GM12878 (cell line): Measurements from ENCODE around the gene GSTM2. TPM values are rescaled to one million over a fixed set of nuclear protein-coding genes. Genes with fewer than 3 reads are reported as not detected.
A peak's percentile ranks its signal among the peaks of the same experiment; 100 is the strongest.

Source experiments
- ATAC-seq: fragments of 200-7000 bp; cut with Tn5 transposase; 3 replicates; pipeline ENCODE4 v1.9.1; 2020; ENCODE audit warnings: mild to moderate bottlenecking, moderate library complexity
- BruUV-seq: library from RNA; stranded (reverse); fragments of 400-500 nt; replicated peaks from 2 replicates; lab custom pipeline; 2021; lab: Mats Ljungman, UMichigan
- CTCF ChIA-PET: fragments of 300-600 bp; sonication (Branson Sonifier 250); formaldehyde crosslinking; extraction: SDS; loops from one replicate; lab custom pipeline; 2021; ENCODE audit warnings: inconsistent platforms; lab: Yijun Ruan, JAX
- POLR2A ChIA-PET: fragments of 350-600 bp; formaldehyde crosslinking; extraction: SDS; loops from one replicate; lab custom pipeline; 2021; ENCODE audit warnings: inconsistent platforms; lab: Charles Lee
- RAD21 ChIA-PET: fragments of 300-600 bp; sonication (Branson Sonifier 250); formaldehyde crosslinking; loops from one replicate; lab custom pipeline; 2023; ENCODE audit warnings: antibody characterized with exemption; ENCODE audit not compliant: unreplicated experiment; lab: Charles Lee
- SMC1A ChIA-PET: fragments of 300-600 bp; sonication (Branson Sonifier 250); formaldehyde crosslinking; loops from one replicate; lab custom pipeline; 2023; ENCODE audit not compliant: unreplicated experiment, uncharacterized antibody; lab: Charles Lee
- DNase-seq: peaks from one replicate; pipeline ENCODE4 v3.0.0-alpha.2; 2011; ENCODE audit warnings: low read depth, low spot score
- FAIRE-seq: peaks from 3 replicates; lab custom pipeline; 2011; peaks lifted over from hg19 to GRCh38; lab: Jason Lieb, UNC
- H2AFZ ChIP-seq: 2 replicates; pipeline ENCODE4 v1.6.0; 2011; ENCODE audit warnings: low read depth, low read length, control low read depth; ENCODE audit not compliant: control insufficient read depth
- H3K27ac ChIP-seq: 2 replicates; pipeline ENCODE4 v1.5.1; 2011; ENCODE audit warnings: control low read depth; ENCODE audit not compliant: control insufficient read depth, insufficient read depth
- H3K27me3 ChIP-seq, 2 experiments: replicated peaks in 1 of 2; 2 replicates each; pipeline versions ENCODE4 v1.6.0 to v1.6.1; 2011; ENCODE audit warnings: low read length in 1 of 2; ENCODE audit not compliant: control insufficient read depth in 2 of 2, insufficient read depth in 2 of 2
- H3K36me3 ChIP-seq, 2 experiments: 2 replicates each; pipeline ENCODE4 v1.5.1; 2011; ENCODE audit warnings: low read length in 1 of 2; ENCODE audit not compliant: control insufficient read depth in 2 of 2, insufficient read depth in 2 of 2
- H3K4me1 ChIP-seq: 2 replicates; pipeline ENCODE4 v1.6.1; 2011; ENCODE audit warnings: mild to moderate bottlenecking, low read length, moderate library complexity, mixed read lengths; ENCODE audit not compliant: control insufficient read depth, insufficient read depth
- H3K4me2 ChIP-seq: 2 replicates; pipeline ENCODE4 v1.6.0; 2011; ENCODE audit warnings: control low read depth; ENCODE audit not compliant: control insufficient read depth, insufficient read depth
- H3K4me3 ChIP-seq: fragments of 200-600 bp; sonication (generic); 2 replicates; pipeline ENCODE4 v1.5.1; 2016
- H3K79me2 ChIP-seq: 2 replicates; pipeline ENCODE4 v1.6.0; 2011; ENCODE audit warnings: low read length; ENCODE audit not compliant: control insufficient read depth, insufficient read depth
- H3K9ac ChIP-seq: 2 replicates; pipeline ENCODE4 v1.8.0; 2011; ENCODE audit warnings: low read length, control low read depth, mixed read lengths; ENCODE audit not compliant: control insufficient read depth, insufficient read depth
- H3K9me3 ChIP-seq: replicated peaks from 3 replicates; pipeline ENCODE4 v1.5.1; 2011; ENCODE audit warnings: mild to moderate bottlenecking, low read length; ENCODE audit not compliant: control insufficient read depth, insufficient read depth
- H4K20me1 ChIP-seq: 2 replicates; pipeline ENCODE4 v1.6.0; 2011; ENCODE audit not compliant: control insufficient read depth, insufficient read depth
- BACH1 ChIP-seq: fragments of 450-650 bp; IDR thresholded peaks from 2 replicates; pipeline ENCODE4 v1.6.1; 2017; ENCODE audit warnings: mild to moderate bottlenecking, borderline replicate concordance
- BHLHE40 ChIP-seq, 2 experiments: fragments of 450-650 bp in 1 of 2; IDR thresholded peaks; 2 replicates each; pipeline ENCODE4 v1.6.1; 2011 to 2017; ENCODE audit warnings: low read depth in 2 of 2, borderline replicate concordance in 1 of 2, improper control_type of control experiment in 1 of 2, low read length in 1 of 2, mild to moderate bottlenecking in 1 of 2
- CTCF ChIP-seq, 3 experiments: IDR thresholded peaks in 2 of 3; conservative IDR thresholded peaks in 1 of 3; 2 replicates each; pipeline ENCODE4 v1.5.1; 2011; ENCODE audit warnings: low read depth in 3 of 3, low read length in 3 of 3, mild to moderate bottlenecking in 3 of 3, control low read depth in 2 of 3, moderate library complexity in 2 of 3, inconsistent platforms in 1 of 3, mixed read lengths in 1 of 3; ENCODE audit not compliant: control insufficient read depth in 2 of 3, insufficient read depth in 1 of 3; ENCODE audit errors: extremely low read depth in 1 of 3
- POLR2AphosphoS2 ChIP-seq: IDR thresholded peaks from 2 replicates; pipeline ENCODE4 v1.6.1; 2011; ENCODE audit warnings: low read depth, mild to moderate bottlenecking, low read length, improper control_type of control experiment, moderate library complexity
- ZZZ3 ChIP-seq: IDR thresholded peaks from 2 replicates; pipeline ENCODE4 v1.6.1; 2011; ENCODE audit warnings: low read depth; ENCODE audit not compliant: control insufficient read depth, insufficient read length
- WGBS: methylation state at CpG from one replicate; pipeline ENCODE4 v1.1.6; 2016; ENCODE audit warnings: low lambda C conversion rate; ENCODE audit not compliant: insufficient replicate concordance, insufficient coverage; ENCODE audit errors: missing lambda C conversion rate; 5-methylcytosine and 5-hydroxymethylcytosine counted together
- in situ Hi-C: fragments of 300-500 bp; cut with MboI; formaldehyde crosslinking; loops from 9 replicates; pipeline ENCODE4 v1.14.3; 2018; ENCODE audit warnings: mixed read lengths
- intact Hi-C: fragments of 100-400 bp; cut with micrococcal nuclease; formaldehyde crosslinking; loops from one replicate; pipeline ENCODE4 v1.14.2; 2022; ENCODE audit not compliant: unreplicated experiment
- polyA plus RNA-seq, 11 experiments: library from polyadenylated mRNA; depleted of rRNA in 4 of 11; unstranded in 6 of 11; stranded (reverse) in 5 of 11; fragments of >200 nt; fragmentation: Nextera tagmentation in 4 of 11; fragmentation: Illumina TruSeq in 1 of 11; extraction: Ambion mirVana in 4 of 11; extraction: Trizol in 1 of 11; gene quantifications; 1 replicate in 1 of 11; 2 replicates in 10 of 11; pipeline versions ENCODE4 v1.2.1 to v1.2.3, GENCODE V29; 2011 to 2016; ENCODE audit warnings: inconsistent platforms in 2 of 11, missing spikeins in 2 of 11, low read depth in 1 of 11
- total RNA-seq, 4 experiments: library from RNA; depleted of rRNA in 3 of 4; stranded (reverse); fragments of >200 nt in 3 of 4; fragmentation: Illumina TruSeq in 1 of 4; extraction: Trizol in 1 of 4; gene quantifications; 2 replicates each; pipeline versions ENCODE4 v1.2.1 to v1.2.3, GENCODE V29; 2013 to 2021

Gene GSTM2
- total and polyA plus RNA-seq, 10 of the 15 experiments (the other 5 are each of a cell fraction or from before 2014, with no cell fraction given) = 8.3 to 32.3 (median 20.2) TPM

- POLR2A ChIA-PET = interaction anchor here (0.6 to 3.4 kb wide), 2 partner anchors 57 to 73 kb away, joined by 3 to 34 read pairs; partner anchors contain the start of gene GNAI3
- no peak for DNase-seq
- CTCF ChIA-PET = interaction anchor here (1.2 to 1.7 kb wide), 4 partner anchors 9 to 131 kb away, joined by 4 to 6 read pairs (median 4); partner anchors contain the start of gene GNAI3
- peak; percentile 3; the same call in 2 of the 3 replicates for ATAC-seq
- intact Hi-C loops = loop anchor here (5.0 kb wide), 1 partner anchor 129 kb away; the partner anchor contains the start of gene CYB561D1
- Histone ChIP-seq H3K9me3 (no peaks in the 10 kb centered on the region), H3K27ac (peak overlapping the region; percentile 72; the same call in 1 of the 2 replicates), H3K79me2 (peaks cover 51% of the 10 kb centered on the region), H3K4me1 (peaks cover 38% of the 10 kb centered on the region), H3K9ac (peak overlapping the region; percentile 86), H2AFZ (no peak overlapping the region), H3K27me3 (no peaks in the 10 kb centered on the region), H3K36me3 (no peaks in the 10 kb centered on the region; a peak in 2 of 4 replicates), H3K4me3 (peak overlapping the region; percentile 85), H4K20me1 (no peaks in the 10 kb centered on the region), H3K4me2 (peak overlapping the region; percentile 26)
- in situ Hi-C loops = loop anchor here (5.0 kb wide), 2 partner anchors 74 to 134 kb away; partner anchors contain the start of gene GNAI3
- WGBS = 7% methylated on average over 13 of the region's 13 CpGs
- BruUV-seq = TSS peak; percentile 50
- SMC1A ChIA-PET = interaction anchor here (0.6 to 2.7 kb wide), 2 partner anchors 69 to 73 kb away, joined by 3 to 18 read pairs; partner anchors contain the start of gene GNAI3
- no peak for TF ChIP-seq BACH1
- TF ChIP-seq CTCF (IDR thresholded peaks at IDR 0.05 in 2 of 3, conservative IDR thresholded peaks at IDR 0.05 in 1 of 3; ENCODE audit: control insufficient read depth in 2 of 3, extremely low read depth in 1 of 3, insufficient read depth in 1 of 3, low read depth in 3 of 3, low read length in 3 of 3) = no peak
- peak in 1 of 2 experiments; percentile 22; a peak in 1 of 4 replicates for TF ChIP-seq BHLHE40 (IDR thresholded peaks at IDR 0.05; ENCODE audit: borderline replicate concordance in 1 of 2, low read depth in 2 of 2, low read length in 1 of 2)
- no peak for TF ChIP-seq ZZZ3
- TF ChIP-seq POLR2AphosphoS2 = no peak
- FAIRE-seq = no peak
- RAD21 ChIA-PET = interaction anchor here (1.2 kb wide), 1 partner anchor 14 kb away, joined by 3 read pairs; no protein-coding TSS in a partner anchor
These were observed 46.3 kb upstream of the GSTM2 start for GRCh38 chr1:109621379-109622136.
